Measurements from ENCODE around the gene SNRPD2.

- TF ChIP-seq POLR2AphosphoS5 (IDR thresholded peaks at IDR 0.05; ENCODE audit: borderline replicate concordance, low read depth, low read length) (no peak), EZH2 (IDR thresholded peaks at IDR 0.05) (no peak)
Measured at GRCh38 chr19:45717983-45718650, 26.4 kb upstream of the SNRPD2 start.

Data from SK-N-MC (cell line).